ENCODE results near the gene KLHL14.

Gene KLHL14

GRCh38 chr18:32771169-32771751 is 1.6 kb downstream of the KLHL14 start:
- in situ Hi-C loops (cut with MboI; ENCODE audit: low pct_unique_long_range_greater_than_20kb, low sequenced_read_pairs), result no loop called here
- DNase-seq, result no peak

GRCh38 chr18:32770666-32771168 is 2.1 kb downstream of the KLHL14 start:
- in situ Hi-C loops (cut with MboI; ENCODE audit: low pct_unique_long_range_greater_than_20kb, low sequenced_read_pairs), result no loop called here
- DNase-seq, result no peak

- in situ Hi-C loops (cut with MboI; ENCODE audit: low pct_unique_long_range_greater_than_20kb, low sequenced_read_pairs), result no loop called here
- DNase-seq, result no peak
Observed at GRCh38 chr18:32770054-32770665, 2.7 kb downstream of the KLHL14 start.

GRCh38 chr18:32769586-32770053 is 3.2 kb downstream of the KLHL14 start:
- no peak for DNase-seq
- in situ Hi-C loops (cut with MboI; ENCODE audit: low pct_unique_long_range_greater_than_20kb, low sequenced_read_pairs), result no loop called here

GRCh38 chr18:32769071-32769585 is 3.7 kb downstream of the KLHL14 start:
- in situ Hi-C loops (cut with MboI; ENCODE audit: low pct_unique_long_range_greater_than_20kb, low sequenced_read_pairs), result no loop called here
- DNase-seq, result no peak

- in situ Hi-C loops (cut with MboI; ENCODE audit: low pct_unique_long_range_greater_than_20kb, low sequenced_read_pairs), result no loop called here
- DNase-seq, result no peak
Observed at GRCh38 chr18:32767400-32767799, 5.4 kb downstream of the KLHL14 start.

GRCh38 chr18:32764611-32765244 is 8.1 kb downstream of the KLHL14 start:
- in situ Hi-C loops (cut with MboI; ENCODE audit: low pct_unique_long_range_greater_than_20kb, low sequenced_read_pairs), result no loop called here

GRCh38 chr18:32763293-32763692 is 9.5 kb downstream of the KLHL14 start:
- in situ Hi-C loops (cut with MboI; ENCODE audit: low pct_unique_long_range_greater_than_20kb, low sequenced_read_pairs), result no loop called here
- no peak for DNase-seq

More at GRCh38 chr18:32764611-32765244, 8.1 kb downstream of the KLHL14 start:
- DNase-seq, result no peak

GRCh38 chr18:32761231-32761630 is 11.6 kb downstream of the KLHL14 start:
- no peak for DNase-seq
- in situ Hi-C loops (cut with MboI; ENCODE audit: low pct_unique_long_range_greater_than_20kb, low sequenced_read_pairs), result no loop called here

GRCh38 chr18:32760391-32760790 is 12.4 kb downstream of the KLHL14 start:
- DNase-seq, result no peak
- in situ Hi-C loops (cut with MboI; ENCODE audit: low pct_unique_long_range_greater_than_20kb, low sequenced_read_pairs), result no loop called here

- in situ Hi-C loops (cut with MboI; ENCODE audit: low pct_unique_long_range_greater_than_20kb, low sequenced_read_pairs), result no loop called here
- no peak for DNase-seq
Observed at GRCh38 chr18:32759611-32760167, 13.1 kb downstream of the KLHL14 start.

GRCh38 chr18:32754508-32755263 is 18.1 kb downstream of the KLHL14 start:
- no peak for DNase-seq
- in situ Hi-C loops (cut with MboI; ENCODE audit: low pct_unique_long_range_greater_than_20kb, low sequenced_read_pairs), result no loop called here

- in situ Hi-C loops (cut with MboI; ENCODE audit: low pct_unique_long_range_greater_than_20kb, low sequenced_read_pairs), result no loop called here
- no peak for DNase-seq
Observed at GRCh38 chr18:32753656-32754260, 19.1 kb downstream of the KLHL14 start.

- DNase-seq, result no peak
- in situ Hi-C loops (cut with MboI; ENCODE audit: low pct_unique_long_range_greater_than_20kb, low sequenced_read_pairs), result no loop called here
Observed at GRCh38 chr18:32750328-32750727, 22.5 kb downstream of the KLHL14 start.

- in situ Hi-C loops (cut with MboI; ENCODE audit: low pct_unique_long_range_greater_than_20kb, low sequenced_read_pairs), result no loop called here
- no peak for DNase-seq
Observed at GRCh38 chr18:32749809-32750208, 23.0 kb downstream of the KLHL14 start.

- in situ Hi-C loops (cut with MboI; ENCODE audit: low pct_unique_long_range_greater_than_20kb, low sequenced_read_pairs), result no loop called here
Observed at GRCh38 chr18:32742579-32742978, 30.2 kb downstream of the KLHL14 start.

GRCh38 chr18:32735781-32736180 is 37.0 kb downstream of the KLHL14 start:
- no peak for DNase-seq
- in situ Hi-C loops (cut with MboI; ENCODE audit: low pct_unique_long_range_greater_than_20kb, low sequenced_read_pairs), result no loop called here

More at GRCh38 chr18:32742579-32742978, 30.2 kb downstream of the KLHL14 start:
- no peak for DNase-seq

GRCh38 chr18:32734442-32734841 is 38.4 kb downstream of the KLHL14 start:
- in situ Hi-C loops (cut with MboI; ENCODE audit: low pct_unique_long_range_greater_than_20kb, low sequenced_read_pairs), result no loop called here
- no peak for DNase-seq

GRCh38 chr18:32732165-32732564 is 40.7 kb downstream of the KLHL14 start:
- DNase-seq, result no peak
- in situ Hi-C loops (cut with MboI; ENCODE audit: low pct_unique_long_range_greater_than_20kb, low sequenced_read_pairs), result no loop called here
